ENCODE data around the gene SCFD2. TPM values are rescaled to one million over a fixed set of nuclear protein-coding genes. Genes with fewer than 3 reads are reported as not detected.
A peak's percentile ranks its signal among the peaks of the same experiment; 100 is the strongest.

The SCFD2 gene
- total and polyA plus RNA-seq, 8 donors: 11.4 to 26.6 (median 13.7) TPM

DNA sequence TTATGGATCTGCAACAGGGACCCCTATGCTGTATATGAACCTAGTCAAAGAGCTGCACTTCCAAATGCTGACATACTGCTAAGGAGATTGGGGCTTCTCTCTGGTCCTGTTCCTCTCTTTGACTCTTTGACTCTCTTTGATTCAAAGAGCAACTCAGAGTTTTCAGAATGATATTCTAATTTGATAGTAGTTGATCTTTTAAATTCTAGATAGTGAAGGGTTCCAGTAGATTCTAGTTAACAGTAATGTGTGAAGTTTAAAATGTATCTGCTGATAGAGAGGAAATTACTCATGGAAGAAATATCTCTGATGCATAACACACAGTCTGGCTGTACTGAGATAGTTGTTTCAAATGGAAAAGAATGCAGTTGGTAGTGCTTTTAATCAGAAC lies 264.7 kb downstream of the SCFD2 start:
- Histone ChIP-seq H3K27me3 (no peaks in the 10 kb centered on the region), H3K4me3 (no peak overlapping the region), H3K4me1 (no peaks in the 10 kb centered on the region), H3K36me3 (no peaks in the 10 kb centered on the region), H3K27ac (no peak overlapping the region), H3K9me3 (no peaks in the 10 kb centered on the region)
- TF ChIP-seq, protein P1, sequence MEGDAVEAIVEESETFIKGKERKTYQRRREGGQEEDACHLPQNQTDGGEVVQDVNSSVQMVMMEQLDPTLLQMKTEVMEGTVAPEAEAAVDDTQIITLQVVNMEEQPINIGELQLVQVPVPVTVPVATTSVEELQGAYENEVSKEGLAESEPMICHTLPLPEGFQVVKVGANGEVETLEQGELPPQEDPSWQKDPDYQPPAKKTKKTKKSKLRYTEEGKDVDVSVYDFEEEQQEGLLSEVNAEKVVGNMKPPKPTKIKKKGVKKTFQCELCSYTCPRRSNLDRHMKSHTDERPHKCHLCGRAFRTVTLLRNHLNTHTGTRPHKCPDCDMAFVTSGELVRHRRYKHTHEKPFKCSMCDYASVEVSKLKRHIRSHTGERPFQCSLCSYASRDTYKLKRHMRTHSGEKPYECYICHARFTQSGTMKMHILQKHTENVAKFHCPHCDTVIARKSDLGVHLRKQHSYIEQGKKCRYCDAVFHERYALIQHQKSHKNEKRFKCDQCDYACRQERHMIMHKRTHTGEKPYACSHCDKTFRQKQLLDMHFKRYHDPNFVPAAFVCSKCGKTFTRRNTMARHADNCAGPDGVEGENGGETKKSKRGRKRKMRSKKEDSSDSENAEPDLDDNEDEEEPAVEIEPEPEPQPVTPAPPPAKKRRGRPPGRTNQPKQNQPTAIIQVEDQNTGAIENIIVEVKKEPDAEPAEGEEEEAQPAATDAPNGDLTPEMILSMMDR (IDR thresholded peaks at IDR 0.05): no peak
- ATAC-seq (no peak), DNase-seq (no peak)
- intact Hi-C loops (cut with DNase I): no loop called here

DNA sequence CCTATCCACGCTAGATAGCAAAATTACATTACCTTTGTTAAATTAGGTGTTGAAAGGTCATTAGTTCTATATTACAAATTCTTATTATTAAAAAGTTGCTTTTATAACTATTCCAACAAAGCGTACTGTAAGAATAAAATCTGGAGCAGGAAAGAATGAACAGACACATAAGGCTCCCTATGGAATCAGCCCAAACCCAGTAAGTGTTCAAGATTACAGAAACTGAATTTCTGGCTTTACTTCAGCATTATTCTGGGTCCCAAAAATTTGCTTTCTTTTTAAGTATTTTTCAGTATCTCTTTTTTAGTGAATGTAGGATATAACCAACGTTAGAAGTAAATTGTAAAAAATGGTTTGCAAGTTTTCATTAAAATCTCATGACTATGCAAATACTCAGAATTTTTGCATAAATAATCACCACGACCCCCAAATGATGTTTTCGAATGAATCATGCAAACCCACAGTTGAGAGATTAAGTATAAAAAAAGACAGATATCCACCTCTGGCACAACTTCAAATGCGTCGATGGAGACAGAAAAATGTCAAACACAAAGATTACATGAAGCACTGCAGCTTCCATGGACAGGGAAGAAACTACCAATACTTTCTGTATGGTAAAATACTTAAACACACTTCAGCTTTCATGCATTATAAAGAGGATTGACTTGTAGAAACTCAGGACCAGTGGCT lies 265.2 kb downstream of the SCFD2 start:
- Histone ChIP-seq H3K9me3 (peaks cover 0 to 2% of the 10 kb centered on the region in 2 donors), H3K27ac (no peak overlapping the region), H3K4me1 (no peaks in the 10 kb centered on the region), H3K27me3 (no peaks in the 10 kb centered on the region), H3K36me3 (no peaks in the 10 kb centered on the region), H3K4me3 (no peak overlapping the region)
- TF ChIP-seq, protein P1 (IDR thresholded peaks at IDR 0.05): no peak
- DNase-seq (no peak), ATAC-seq (no peak)
- intact Hi-C loops (cut with DNase I): no loop called here

DNA sequence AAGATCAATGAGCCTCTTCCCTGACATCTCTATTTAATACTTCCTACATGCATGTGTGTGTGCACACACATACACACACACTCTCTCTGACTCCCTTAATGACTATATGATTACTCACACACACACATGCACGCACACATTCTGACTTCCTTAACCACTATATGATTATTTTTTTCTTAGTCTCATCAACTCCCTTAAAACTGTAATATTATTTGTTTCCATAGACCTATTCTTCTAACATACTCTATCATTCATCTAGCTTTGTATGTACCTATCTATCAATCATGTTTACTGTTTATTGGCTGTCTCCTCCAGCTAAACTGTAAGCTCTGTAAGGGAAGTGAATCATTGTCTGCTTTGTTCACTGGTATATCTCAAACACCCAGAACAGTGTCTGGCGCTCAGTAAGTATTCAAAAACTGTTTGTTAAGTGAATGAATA lies 267.2 kb downstream of the SCFD2 start:
- H3K4me1 ChIP-seq: no peaks in the 10 kb centered on the region
- no peak for ATAC-seq
- H3K4me3 ChIP-seq: no peak overlapping the region
- no peaks in the 10 kb centered on the region for H3K36me3 ChIP-seq
- peaks cover 0 to 2% of the 10 kb centered on the region in 2 donors for H3K9me3 ChIP-seq
- intact Hi-C loops (cut with DNase I): no loop called here
- no peaks in the 10 kb centered on the region for H3K27me3 ChIP-seq
- TF ChIP-seq, protein P1 (IDR thresholded peaks at IDR 0.05): no peak
- H3K27ac ChIP-seq: no peak overlapping the region
- DNase-seq: no peak

DNA sequence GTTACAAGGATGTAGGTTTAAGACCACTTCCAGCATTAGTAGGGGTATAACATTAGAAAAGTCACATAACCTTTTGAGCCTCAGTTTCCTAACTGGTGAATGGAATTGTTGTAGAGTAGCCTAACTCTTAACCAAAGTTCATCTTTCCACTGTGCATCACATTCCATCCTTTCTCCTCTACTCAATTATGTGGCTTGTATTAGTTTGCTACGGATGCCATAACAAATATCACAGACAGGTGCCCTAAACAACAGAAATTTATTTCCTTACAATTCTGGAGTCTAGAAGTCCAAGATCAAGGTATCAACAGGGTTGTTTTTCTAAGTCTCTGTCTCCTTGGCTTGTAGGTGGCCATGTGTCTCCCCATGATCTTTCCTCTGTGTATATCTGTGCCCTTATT lies 271.8 kb downstream of the SCFD2 start:
- ATAC-seq (no peak), DNase-seq (no peak)
- Histone ChIP-seq H3K36me3 (no peaks in the 10 kb centered on the region), H3K4me1 (no peaks in the 10 kb centered on the region), H3K4me3 (no peak overlapping the region), H3K27me3 (no peaks in the 10 kb centered on the region), H3K9me3 (peaks cover 0 to 2% of the 10 kb centered on the region in 2 donors), H3K27ac (no peak overlapping the region)
- intact Hi-C loops (cut with DNase I): no loop called here
- TF ChIP-seq, protein P1 (IDR thresholded peaks at IDR 0.05): no peak

DNA sequence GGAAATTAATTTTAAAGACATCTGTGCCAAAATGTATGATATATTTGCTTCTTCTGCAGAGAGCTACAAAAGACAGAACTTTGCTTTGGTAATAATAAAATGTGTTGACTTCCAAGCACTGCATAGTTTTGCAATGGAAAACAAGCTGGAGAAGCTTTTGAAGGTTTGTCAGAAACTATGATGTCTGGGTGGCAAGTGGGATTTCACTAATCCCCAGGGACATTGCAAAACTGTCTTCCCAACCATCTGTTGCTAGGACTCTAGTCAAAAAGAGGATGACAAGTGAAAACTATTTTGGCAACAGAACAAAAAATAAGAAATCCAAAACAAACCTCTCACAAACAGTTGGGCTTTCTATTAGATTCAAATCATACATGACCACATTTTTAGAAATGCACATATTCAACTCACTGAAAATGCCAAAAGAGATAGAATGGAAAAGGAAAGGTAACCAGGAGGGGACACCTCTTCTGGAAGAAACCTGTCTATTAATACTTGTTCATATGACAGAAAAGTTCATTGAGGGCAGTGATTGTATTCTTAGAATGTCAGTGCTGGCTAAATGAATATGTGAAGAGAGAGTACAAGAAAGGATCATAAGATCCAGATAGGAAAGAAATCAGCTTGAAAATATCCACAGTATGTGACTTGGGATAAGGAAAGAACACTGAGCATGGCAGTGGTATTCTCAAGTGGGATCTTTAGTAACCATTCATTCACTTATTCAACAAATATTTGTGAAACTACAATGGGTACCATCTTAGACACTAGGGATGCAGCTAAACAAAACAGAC lies 275.7 kb downstream of the SCFD2 start:
- Histone ChIP-seq H3K4me3 (no peak overlapping the region), H3K27me3 (no peaks in the 10 kb centered on the region), H3K9me3 (peaks cover 0 to 18% of the 10 kb centered on the region in 2 donors), H3K27ac (no peak overlapping the region), H3K4me1 (no peaks in the 10 kb centered on the region), H3K36me3 (no peaks in the 10 kb centered on the region)
- TF ChIP-seq, protein P1 (IDR thresholded peaks at IDR 0.05): no peak
- intact Hi-C loops (cut with DNase I): no loop called here
- DNase-seq: peak in 2 of 4 donors; percentile 67 to 70
- no peak for ATAC-seq

Measured in left lung (tissue), 10 donors.